ENCODE results near the gene MYCL.
"Not testable (repeated sequence)": the region's sequence is repeated elsewhere in the genome, so short reads cannot be mapped to it uniquely, and the experiment has no call there.

MYCL gene

GRCh38 chr1:39890273-39890672 is 11.4 kb downstream of the MYCL start:
- peak; percentile 54 to 78 for DNase-seq

- no peak for DNase-seq
Measured at GRCh38 chr1:39886757-39887231, 14.9 kb downstream of the MYCL start.

DNA sequence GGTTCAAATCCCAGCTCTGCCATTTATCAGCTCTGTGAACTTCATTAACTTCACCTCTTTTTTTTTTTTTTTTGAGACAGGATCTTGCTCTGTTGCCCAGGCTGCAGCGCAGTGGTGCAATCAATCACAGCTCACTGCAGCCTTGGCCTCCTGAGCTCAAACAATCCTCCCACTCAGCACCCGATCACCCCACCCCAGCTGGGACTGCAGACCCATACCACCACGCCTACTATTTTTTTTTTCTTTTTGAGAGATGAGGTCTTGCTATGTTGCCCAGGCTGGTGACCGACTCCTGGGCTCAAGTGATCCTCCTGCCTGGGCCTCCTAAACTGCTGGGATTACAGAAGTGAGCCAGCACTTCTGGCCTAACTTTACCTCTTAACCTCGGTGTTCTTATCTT is 16.2 kb downstream of the MYCL start:
- no peak for DNase-seq

DNA sequence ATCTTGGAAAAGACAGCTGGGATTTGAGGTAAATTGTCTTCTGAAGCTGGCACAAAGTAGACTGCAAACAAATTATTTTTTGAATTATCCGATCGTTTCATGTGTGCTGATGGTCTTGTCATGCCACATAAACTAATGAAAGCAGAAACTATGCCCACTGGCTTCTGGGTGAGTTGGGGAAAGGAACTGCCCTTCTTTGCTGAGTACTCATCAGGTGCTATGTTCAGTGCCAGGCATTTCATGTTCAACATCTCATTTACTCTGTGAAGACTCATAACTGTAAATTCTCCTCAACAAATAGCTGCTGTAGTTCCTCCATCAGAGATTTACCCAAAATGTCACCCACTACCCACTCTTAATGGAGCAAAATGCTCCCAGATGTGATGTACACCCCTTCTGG is 19.6 kb downstream of the MYCL start:
- no peak for DNase-seq

DNA sequence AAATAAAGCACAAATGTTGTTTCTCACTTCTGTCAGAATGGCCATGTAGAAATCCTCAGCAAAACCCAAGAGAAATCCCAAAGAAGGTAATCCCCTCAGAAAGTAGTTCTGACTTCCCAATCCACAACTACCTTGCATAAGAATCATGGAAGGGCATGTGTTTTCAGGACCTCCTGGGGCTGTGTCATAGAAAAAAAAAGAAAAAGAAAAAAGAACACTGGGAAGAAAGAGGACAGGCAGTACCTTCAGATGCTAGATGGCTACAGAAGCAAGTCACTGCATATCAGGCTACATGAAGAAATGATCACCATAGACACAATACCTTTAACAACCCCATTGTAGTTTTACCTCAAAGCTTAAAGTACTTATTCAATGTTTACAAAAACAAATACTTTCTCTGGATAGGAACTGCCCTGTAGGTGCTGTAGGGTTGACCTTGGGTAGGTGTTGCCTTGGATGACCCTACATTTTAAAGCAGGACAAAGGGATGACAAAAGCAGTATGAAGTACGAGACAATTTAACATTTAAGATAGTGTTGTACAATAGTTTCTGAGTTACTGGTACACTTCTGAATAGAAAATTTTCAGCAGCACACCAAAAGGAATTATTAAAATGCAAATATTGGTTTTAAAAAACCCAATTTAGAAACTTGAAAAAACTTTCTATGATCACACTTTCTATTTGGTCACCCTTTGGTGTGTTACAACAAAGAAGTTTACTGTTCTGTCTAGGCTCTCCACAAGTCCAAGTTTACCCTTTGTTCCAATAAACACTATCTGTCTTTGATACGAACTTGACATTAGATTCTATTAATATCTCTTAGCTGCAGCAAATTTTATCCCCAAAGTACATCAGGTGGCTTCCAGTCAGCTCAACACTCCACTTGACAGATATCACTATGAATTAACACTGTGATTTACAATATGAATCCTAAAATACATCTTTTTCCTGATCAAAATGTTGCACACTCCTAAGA is 23.4 kb downstream of the MYCL start:
- no peak for DNase-seq

GRCh38 chr1:39877231-39877778 is 24.4 kb downstream of the MYCL start:
- DNase-seq: no peak

DNA sequence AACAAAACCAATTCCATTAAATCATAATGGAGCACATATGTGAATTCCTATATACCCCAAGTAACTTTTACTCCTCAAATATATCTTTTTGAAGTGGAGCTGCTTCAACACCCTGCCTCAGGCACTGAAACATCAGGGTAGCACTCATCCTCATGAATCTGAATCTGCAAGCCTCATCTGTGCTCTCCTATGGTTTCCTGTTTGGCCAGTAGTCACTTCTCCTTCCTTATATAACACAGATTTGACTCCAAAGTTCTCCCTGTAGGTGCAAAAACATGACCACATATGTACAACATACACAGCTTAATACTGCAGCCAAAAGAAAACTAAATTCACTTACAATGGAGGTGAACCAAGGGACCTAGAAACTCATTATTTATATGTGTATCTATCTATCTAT is 25.6 kb downstream of the MYCL start:
- DNase-seq: no peak

DNA sequence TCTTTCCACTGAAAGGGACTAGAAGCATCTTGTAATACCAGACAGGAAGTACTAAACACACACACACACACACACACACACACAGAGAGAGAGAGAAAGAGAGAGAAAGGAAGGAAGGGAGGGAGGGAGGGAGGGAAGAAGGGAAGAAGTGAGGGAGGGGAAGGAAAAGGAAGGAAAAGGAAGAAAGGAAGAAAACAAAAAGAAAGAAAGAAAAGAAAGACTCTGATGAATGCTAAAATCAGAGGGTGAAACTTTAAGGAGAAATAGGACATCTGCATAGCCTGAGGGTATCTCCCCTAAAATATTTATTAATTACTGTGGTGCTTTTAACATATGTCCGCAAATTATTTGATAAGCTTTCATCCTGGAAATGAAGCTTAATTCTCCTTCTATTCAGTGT is 29.0 kb downstream of the MYCL start:
- no peak for DNase-seq

DNA sequence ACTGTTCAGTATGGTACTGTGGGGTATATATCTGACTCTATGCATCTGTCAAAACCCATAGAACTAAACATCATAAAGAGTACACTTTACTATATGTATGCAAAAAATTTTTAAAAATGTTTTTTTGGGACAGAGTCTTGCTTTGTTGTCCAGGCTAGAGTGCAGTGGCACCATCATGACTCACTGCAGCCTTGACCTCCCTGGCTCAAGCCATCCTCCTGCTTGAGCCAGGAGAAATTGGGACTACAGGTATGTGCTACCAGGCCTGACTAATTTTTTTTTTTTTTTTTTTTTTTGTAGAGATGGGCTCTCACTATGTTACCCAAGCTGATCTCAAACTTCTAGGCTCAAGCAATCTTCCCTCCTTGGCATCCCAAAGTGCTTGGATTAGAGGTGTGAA is 29.9 kb downstream of the MYCL start:
- DNase-seq: no peak

GRCh38 chr1:39871043-39871442 is 30.7 kb downstream of the MYCL start:
- DNase-seq: not testable (repeated sequence)

DNA sequence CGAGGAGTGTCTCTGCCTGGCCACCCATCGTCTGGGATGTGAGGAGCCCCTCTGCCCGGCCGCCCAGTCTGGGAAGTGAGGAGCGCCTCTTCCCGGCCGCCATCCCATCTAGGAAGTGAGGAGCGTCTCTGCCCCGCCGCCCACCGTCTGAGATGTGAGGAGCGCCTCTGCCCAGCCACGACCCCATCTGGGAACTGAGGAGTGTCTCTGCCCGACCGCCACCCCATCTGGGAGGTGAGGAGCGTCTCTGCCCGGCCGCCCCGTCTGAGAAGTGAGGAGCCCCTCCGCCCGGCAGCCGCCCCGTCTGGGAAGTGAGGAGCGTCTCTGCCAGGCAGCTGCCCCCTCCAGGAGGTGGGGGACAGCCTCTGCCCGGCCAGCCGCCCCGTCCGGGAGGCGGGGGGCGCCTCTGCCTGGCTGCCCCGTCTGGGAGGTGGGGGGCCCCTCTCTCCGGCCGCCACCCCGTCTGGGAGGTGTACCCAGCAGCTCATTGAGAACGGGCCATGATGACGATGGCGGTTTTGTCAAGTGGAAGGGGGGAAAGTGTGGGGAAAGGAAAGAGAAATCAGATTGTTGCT is 32.1 kb downstream of the MYCL start:
- DNase-seq: not testable (repeated sequence)

GRCh38 chr1:39866767-39867166 is 35.0 kb downstream of the MYCL start:
- DNase-seq: no peak

DNA sequence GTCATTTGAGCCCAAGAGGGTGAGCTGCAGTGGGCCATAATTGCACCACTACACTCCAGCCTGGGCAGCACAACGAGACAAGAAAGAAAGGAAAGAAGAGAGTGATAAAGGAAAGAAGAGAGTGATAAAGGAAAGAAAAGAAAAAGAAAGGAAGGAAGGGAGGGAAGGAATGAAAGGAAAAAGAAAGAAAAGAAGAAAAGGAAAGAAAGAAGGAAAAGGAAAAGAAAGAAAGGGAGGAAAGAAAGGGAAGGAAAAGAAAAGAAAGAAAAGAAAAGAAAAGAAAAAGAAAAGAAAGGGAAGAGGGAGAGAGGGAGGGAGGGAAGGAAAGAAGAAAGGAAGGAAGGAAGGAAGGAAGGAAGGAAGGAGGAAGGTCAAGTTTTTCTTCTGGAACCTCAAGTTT is 36.0 kb downstream of the MYCL start:
- no peak for DNase-seq

- DNase-seq: no peak
Measured at GRCh38 chr1:39863177-39863576, 38.5 kb downstream of the MYCL start.

GRCh38 chr1:39861003-39861402 is 40.7 kb downstream of the MYCL start:
- no peak for DNase-seq

- DNase-seq: no peak
Measured at GRCh38 chr1:39859859-39860812, 41.6 kb downstream of the MYCL start.

DNA sequence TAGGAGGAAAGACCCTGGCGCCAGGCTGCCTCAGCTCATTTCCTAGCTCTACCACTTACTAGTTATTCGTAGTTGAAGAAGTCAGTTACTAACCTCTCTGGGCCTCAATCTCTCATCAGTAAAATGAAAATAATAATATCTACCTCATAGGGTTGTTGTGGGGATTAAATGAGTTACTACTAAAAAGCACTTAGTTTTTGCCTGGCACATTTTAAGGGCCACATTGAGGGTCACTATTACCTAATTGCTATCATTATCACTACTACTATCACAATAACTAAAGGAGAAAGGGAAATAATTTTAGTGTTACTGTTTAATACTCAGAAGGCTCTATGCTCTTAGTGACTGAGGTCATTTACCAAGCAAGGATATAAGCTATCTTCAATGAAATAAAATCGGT is 43.4 kb downstream of the MYCL start:
- DNase-seq: no peak

DNA sequence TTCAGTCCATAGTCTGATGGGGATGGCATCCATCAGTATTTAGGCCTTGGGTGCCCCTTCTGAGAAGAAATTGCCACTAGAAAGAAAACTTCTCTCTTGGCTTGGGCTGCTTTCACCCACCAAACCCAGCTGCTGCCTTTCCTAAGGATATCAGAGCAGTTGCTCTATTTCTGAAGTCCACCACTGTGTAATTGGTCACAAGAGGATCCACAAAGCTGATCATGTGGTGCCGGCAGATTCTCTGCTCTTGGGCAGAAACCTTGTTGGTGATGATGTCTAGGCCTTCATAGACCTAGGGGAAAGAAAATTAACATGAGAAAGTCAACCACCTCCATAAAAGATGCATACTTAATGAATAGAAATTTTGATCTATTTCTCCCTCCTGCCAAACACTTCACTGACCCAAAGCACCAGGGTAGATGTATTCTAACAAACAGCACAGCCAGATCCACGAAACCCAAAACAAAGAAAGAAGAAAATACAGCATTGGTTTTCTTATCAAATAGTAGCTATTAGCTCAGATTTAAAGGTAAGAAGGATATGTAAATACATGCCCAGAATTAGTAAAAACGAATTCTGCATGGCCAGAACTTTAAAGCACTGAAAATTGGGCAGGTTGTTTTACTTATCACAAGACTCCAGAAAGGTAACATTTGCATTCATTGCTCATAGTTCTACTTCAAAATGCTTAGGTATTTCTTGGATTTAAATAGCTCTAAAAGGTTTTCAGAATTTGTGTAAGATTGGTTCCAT is 44.4 kb downstream of the MYCL start:
- DNase-seq: no peak

DNA sequence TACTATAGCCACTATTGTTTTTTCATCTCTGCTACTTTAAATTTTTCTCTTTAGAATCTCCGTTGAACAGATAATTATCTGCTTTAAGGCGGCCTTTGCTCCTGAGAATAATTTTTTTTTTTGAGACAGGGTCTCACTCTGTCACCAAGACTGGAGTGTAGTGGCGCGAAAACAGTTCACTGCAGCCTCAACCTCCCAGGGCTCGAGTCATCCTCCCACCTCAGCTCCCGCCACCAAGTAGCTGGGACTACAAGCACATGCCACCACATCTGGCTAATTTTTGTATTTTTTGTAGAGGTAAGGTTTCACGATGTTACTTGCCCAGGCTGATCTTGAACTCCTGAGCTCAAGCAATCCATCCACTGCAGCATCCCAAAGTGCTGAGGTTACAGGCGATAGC is 47.0 kb downstream of the MYCL start:
- DNase-seq: no peak

GRCh38 chr1:39854314-39854713 is 47.4 kb downstream of the MYCL start:
- no peak for DNase-seq

DNA sequence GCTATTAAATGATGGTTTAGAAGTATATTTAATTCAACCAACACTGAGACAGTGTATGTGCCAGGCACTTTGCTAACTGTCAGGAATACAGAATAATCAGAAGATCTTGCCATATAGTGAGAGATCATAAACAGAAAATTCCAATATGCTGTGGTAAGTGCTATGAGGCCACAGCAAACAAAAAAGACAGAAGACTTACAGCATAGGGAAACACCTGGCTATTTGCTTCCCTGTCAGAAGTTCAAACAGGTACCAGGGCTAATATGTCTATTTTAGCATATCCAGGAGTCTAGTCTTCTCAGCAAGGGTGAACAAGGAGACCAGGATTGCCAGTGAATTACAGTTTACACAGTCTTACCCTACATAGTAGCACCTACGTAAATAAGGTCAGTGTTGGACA is 48.8 kb downstream of the MYCL start:
- DNase-seq: no peak

DNA sequence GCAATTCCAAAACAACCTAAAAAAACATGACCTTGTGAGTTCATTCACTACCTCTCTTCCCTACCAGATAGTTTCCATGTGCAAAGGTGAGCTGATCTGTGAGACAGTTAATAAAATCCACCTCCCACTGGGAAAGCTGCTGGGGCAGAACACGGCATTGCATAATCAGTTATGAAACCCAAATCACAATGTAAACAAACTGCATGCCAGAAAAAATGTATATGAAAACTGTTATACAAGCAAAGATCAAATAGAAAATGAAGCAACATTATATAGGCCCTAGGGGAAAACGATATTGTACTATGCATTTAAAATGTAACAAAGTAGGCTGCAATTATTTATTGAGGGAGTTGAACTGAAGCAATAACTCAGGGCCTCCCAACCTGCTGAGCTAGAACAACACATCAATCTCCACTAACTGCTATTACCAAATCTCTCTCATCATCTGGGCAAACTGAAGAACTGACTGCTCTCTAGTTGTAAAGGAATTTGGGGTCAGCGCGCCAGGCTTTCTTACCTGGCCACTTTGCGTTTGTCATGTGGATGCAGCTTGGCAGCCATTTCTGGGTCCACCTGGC is 49.4 kb downstream of the MYCL start:
- DNase-seq: no peak

Data from Kasumi-1 (cell line).